ENCODE measurements around the gene SAPCD2. TPM values are rescaled to one million over a fixed set of nuclear protein-coding genes. Genes with fewer than 3 reads are reported as not detected.

The SAPCD2 gene
- total RNA-seq, 2 donors from 2014 or later, result 20.8 to 24.9 TPM

DNA sequence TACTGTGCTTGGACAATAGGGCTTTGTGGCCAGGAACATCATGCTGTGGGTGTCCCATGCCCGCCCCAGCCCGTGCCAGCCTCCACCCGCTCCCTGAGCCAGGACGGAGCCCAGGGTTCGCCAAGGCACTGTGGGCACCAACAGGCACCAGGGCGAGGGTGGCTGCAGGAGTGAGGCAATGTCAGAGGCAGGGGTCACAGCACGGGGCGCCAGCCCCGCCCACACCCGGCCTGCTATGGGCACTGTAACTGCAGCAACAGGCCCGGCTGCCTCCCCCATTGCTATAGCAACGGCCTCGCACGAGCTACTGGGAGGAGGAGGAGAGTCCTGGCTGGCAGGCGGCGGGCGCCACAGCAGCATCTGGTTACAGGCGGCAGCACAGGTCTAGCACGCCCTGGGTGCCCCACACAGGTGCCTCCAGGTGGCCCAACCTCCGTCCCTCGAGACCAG, 44.8 kb downstream of the SAPCD2 start:
- no peak overlapping the region for H3K9ac ChIP-seq (ENCODE audit: extremely low read depth, low read length, poor library complexity, severe bottlenecking)
- H3K27ac ChIP-seq (ENCODE audit: low read depth, low read length), result no peak overlapping the region
- WGBS, 2 experiments (ENCODE audit: insufficient coverage in 1 of 2, insufficient read length in 1 of 2), result 85 to 89% methylated on average over 11 to 21 of the region's 21 CpGs
- H3K4me1 ChIP-seq (ENCODE audit: control insufficient read depth, insufficient read depth, low read length), result no peaks in the 10 kb centered on the region
- no peak for DNase-seq
- Mint-ChIP-seq H3K9me3 (no peaks in the 10 kb centered on the region), H3K36me3 (ENCODE audit: low read depth) (no peaks in the 10 kb centered on the region), H3K27ac (no peak overlapping the region), H3K27me3 (ENCODE audit: insufficient read depth) (peaks cover 12% of the 10 kb centered on the region), H3K4me3 (no peak overlapping the region), H3K4me1 (no peaks in the 10 kb centered on the region)
- H3K36me3 ChIP-seq (ENCODE audit: control insufficient read depth, insufficient read depth, low read length), result no peaks in the 10 kb centered on the region
- no peaks in the 10 kb centered on the region for H3K9me3 ChIP-seq (ENCODE audit: control insufficient read depth, low read length)
- H3K27me3 ChIP-seq (ENCODE audit: control insufficient read depth, insufficient read depth, low read length, poor library complexity, severe bottlenecking), result peaks cover 17% of the 10 kb centered on the region
- TF ChIP-seq, protein P1, sequence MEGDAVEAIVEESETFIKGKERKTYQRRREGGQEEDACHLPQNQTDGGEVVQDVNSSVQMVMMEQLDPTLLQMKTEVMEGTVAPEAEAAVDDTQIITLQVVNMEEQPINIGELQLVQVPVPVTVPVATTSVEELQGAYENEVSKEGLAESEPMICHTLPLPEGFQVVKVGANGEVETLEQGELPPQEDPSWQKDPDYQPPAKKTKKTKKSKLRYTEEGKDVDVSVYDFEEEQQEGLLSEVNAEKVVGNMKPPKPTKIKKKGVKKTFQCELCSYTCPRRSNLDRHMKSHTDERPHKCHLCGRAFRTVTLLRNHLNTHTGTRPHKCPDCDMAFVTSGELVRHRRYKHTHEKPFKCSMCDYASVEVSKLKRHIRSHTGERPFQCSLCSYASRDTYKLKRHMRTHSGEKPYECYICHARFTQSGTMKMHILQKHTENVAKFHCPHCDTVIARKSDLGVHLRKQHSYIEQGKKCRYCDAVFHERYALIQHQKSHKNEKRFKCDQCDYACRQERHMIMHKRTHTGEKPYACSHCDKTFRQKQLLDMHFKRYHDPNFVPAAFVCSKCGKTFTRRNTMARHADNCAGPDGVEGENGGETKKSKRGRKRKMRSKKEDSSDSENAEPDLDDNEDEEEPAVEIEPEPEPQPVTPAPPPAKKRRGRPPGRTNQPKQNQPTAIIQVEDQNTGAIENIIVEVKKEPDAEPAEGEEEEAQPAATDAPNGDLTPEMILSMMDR (conservative IDR thresholded peaks at IDR 0.05), result no peak
- H3K4me3 ChIP-seq (ENCODE audit: low read length), result no peak overlapping the region

DNA sequence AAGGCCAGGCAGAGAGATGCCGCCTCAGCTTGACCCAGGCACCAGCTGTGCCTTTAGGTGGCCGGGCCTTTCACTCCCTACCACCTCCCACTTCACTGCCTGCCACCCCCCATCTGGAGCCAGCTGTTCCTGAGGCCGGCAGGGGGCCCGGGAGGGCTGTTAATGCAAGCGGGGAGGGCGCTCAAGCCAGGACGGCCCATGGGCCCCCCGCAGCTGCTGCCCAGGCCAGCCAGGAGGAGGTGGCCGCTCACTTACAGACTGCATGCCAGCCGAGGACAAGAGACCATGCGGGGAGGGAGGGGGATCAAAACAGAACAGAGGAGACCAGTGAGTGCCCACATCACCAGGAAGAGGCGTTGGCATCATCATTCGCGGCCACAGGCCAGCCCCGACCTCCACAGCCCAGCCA, 46.8 kb downstream of the SAPCD2 start:
- WGBS, 2 experiments (ENCODE audit: insufficient coverage in 1 of 2, insufficient read length in 1 of 2), result 87 to 88% methylated on average over 14 to 15 of the region's 15 CpGs
- TF ChIP-seq, protein P1 (conservative IDR thresholded peaks at IDR 0.05), result no peak
- no peak overlapping the region for H3K9ac ChIP-seq (ENCODE audit: extremely low read depth, low read length, poor library complexity, severe bottlenecking)

DNA sequence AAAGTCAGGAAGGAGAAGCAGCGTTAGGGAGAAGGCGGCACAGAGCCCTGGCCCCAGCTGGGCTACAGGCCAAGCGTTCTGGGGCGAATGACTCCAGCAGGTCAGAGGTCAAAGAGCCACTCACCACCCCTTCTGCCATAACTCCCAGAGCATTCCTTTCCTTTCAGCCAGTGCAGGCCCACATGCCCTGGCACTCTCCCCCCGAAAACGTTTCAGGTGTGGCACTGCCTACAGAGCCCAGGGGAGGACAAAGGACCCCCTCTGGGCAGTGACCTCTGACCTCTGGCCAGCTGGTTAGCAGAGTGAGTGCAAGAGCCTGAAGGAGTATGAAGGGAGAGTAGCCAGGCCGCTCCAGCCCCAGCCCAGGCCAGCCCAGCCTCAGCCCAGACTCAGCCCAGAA, 47.2 kb downstream of the SAPCD2 start:
- H3K4me1 Mint-ChIP-seq, result no peaks in the 10 kb centered on the region
- Histone ChIP-seq H3K9me3 (ENCODE audit: control insufficient read depth, low read length) (no peaks in the 10 kb centered on the region), H3K4me3 (ENCODE audit: low read length) (no peak overlapping the region), H3K4me1 (ENCODE audit: control insufficient read depth, insufficient read depth, low read length) (no peaks in the 10 kb centered on the region), H3K9ac (ENCODE audit: extremely low read depth, low read length, poor library complexity, severe bottlenecking) (no peak overlapping the region), H3K27me3 (ENCODE audit: control insufficient read depth, insufficient read depth, low read length, poor library complexity, severe bottlenecking) (peaks cover 8% of the 10 kb centered on the region), H3K36me3 (ENCODE audit: control insufficient read depth, insufficient read depth, low read length) (no peaks in the 10 kb centered on the region), H3K27ac (ENCODE audit: low read depth, low read length) (peak overlapping the region; percentile 1)
- no peak overlapping the region for H3K4me3 Mint-ChIP-seq
- peaks cover 6% of the 10 kb centered on the region for H3K27me3 Mint-ChIP-seq (ENCODE audit: insufficient read depth)
- no peak for DNase-seq
- WGBS, 2 experiments (ENCODE audit: insufficient coverage in 1 of 2, insufficient read length in 1 of 2), result 89 to 100% methylated on average over 2 to 7 of the region's 7 CpGs
- no peaks in the 10 kb centered on the region for H3K9me3 Mint-ChIP-seq
- no peak overlapping the region for H3K27ac Mint-ChIP-seq
- TF ChIP-seq, protein P1 (conservative IDR thresholded peaks at IDR 0.05), result no peak
- H3K36me3 Mint-ChIP-seq (ENCODE audit: low read depth), result no peaks in the 10 kb centered on the region

More for the DNA sequence above, 46.8 kb downstream of the SAPCD2 start:
- H3K36me3 ChIP-seq (ENCODE audit: control insufficient read depth, insufficient read depth, low read length), result no peaks in the 10 kb centered on the region
- Mint-ChIP-seq H3K4me3 (no peak overlapping the region), H3K27ac (no peak overlapping the region), H3K36me3 (ENCODE audit: low read depth) (no peaks in the 10 kb centered on the region), H3K9me3 (no peaks in the 10 kb centered on the region), H3K27me3 (ENCODE audit: insufficient read depth) (peaks cover 6% of the 10 kb centered on the region), H3K4me1 (no peaks in the 10 kb centered on the region)
- H3K4me3 ChIP-seq (ENCODE audit: low read length), result no peak overlapping the region
- H3K9me3 ChIP-seq (ENCODE audit: control insufficient read depth, low read length), result no peaks in the 10 kb centered on the region
- H3K27ac ChIP-seq (ENCODE audit: low read depth, low read length), result no peak overlapping the region
- H3K4me1 ChIP-seq (ENCODE audit: control insufficient read depth, insufficient read depth, low read length), result no peaks in the 10 kb centered on the region
- no peak for DNase-seq
- peaks cover 10% of the 10 kb centered on the region for H3K27me3 ChIP-seq (ENCODE audit: control insufficient read depth, insufficient read depth, low read length, poor library complexity, severe bottlenecking)

All from endodermal cell (in vitro differentiated cells).